ENCODE results near the gene NME4.
A peak's percentile ranks its signal among the peaks of the same experiment; 100 is the strongest.
"Not testable (repeated sequence)": the region's sequence is repeated elsewhere in the genome, so short reads cannot be mapped to it uniquely, and the experiment has no call there.

NME4 gene

GRCh38 chr16:411576-412265 lies 14.7 kb downstream of the NME4 start:
- Histone ChIP-seq H3K36me3 (ENCODE audit: low read depth) (peaks cover 4% of the 10 kb centered on the region; the same call in 1 of the 2 replicates), H3K9me3 (ENCODE audit: severe bottlenecking) (no peaks in the 10 kb centered on the region), H3K27me3 (ENCODE audit: insufficient read depth, poor library complexity, severe bottlenecking) (no peaks in the 10 kb centered on the region), H3K4me3 (ENCODE audit: severe bottlenecking) (no peak overlapping the region), H3K4me1 (ENCODE audit: insufficient read depth, poor library complexity, severe bottlenecking) (no peaks in the 10 kb centered on the region), H3K27ac (ENCODE audit: poor library complexity, severe bottlenecking) (no peak overlapping the region)
- TF ChIP-seq CTCF (IDR thresholded peaks at IDR 0.05; ENCODE audit: poor library complexity, severe bottlenecking): no peak
- ATAC-seq (ENCODE audit: low read depth) (no peak), DNase-seq (ENCODE audit: low spot score) (no peak)

GRCh38 chr16:414395-415169 lies 17.6 kb downstream of the NME4 start:
- no peaks in the 10 kb centered on the region; the same call in 1 of the 2 replicates for H3K36me3 ChIP-seq (ENCODE audit: low read depth)

GRCh38 chr16:415170-415498 lies 18.1 kb downstream of the NME4 start:
- H3K4me1 ChIP-seq (ENCODE audit: insufficient read depth, poor library complexity, severe bottlenecking); H3K36me3 ChIP-seq (ENCODE audit: low read depth); H3K4me3 ChIP-seq (ENCODE audit: severe bottlenecking); H3K27me3 ChIP-seq (ENCODE audit: insufficient read depth, poor library complexity, severe bottlenecking); H3K9me3 ChIP-seq (ENCODE audit: severe bottlenecking); DNase-seq (ENCODE audit: low spot score); ATAC-seq (ENCODE audit: low read depth); H3K27ac ChIP-seq (ENCODE audit: poor library complexity, severe bottlenecking): not testable (repeated sequence)

More at GRCh38 chr16:414395-415169, 17.6 kb downstream of the NME4 start:
- DNase-seq (ENCODE audit: low spot score): no peak
- Histone ChIP-seq H3K4me3 (ENCODE audit: severe bottlenecking) (no peak overlapping the region), H3K27ac (ENCODE audit: poor library complexity, severe bottlenecking) (no peak overlapping the region), H3K4me1 (ENCODE audit: insufficient read depth, poor library complexity, severe bottlenecking) (no peaks in the 10 kb centered on the region), H3K9me3 (ENCODE audit: severe bottlenecking) (no peaks in the 10 kb centered on the region), H3K27me3 (ENCODE audit: insufficient read depth, poor library complexity, severe bottlenecking) (no peaks in the 10 kb centered on the region)
- peak; percentile 28; the same call in 1 of the 3 replicates for ATAC-seq (ENCODE audit: low read depth)
- no peak for TF ChIP-seq CTCF (IDR thresholded peaks at IDR 0.05; ENCODE audit: poor library complexity, severe bottlenecking)

- not testable (repeated sequence) for ATAC-seq (ENCODE audit: low read depth); H3K36me3 ChIP-seq (ENCODE audit: low read depth); H3K27me3 ChIP-seq (ENCODE audit: insufficient read depth, poor library complexity, severe bottlenecking); H3K4me3 ChIP-seq (ENCODE audit: severe bottlenecking); DNase-seq (ENCODE audit: low spot score); H3K9me3 ChIP-seq (ENCODE audit: severe bottlenecking)
- H3K4me1 ChIP-seq (ENCODE audit: insufficient read depth, poor library complexity, severe bottlenecking): peaks cover 13% of the 10 kb centered on the region
- H3K27ac ChIP-seq (ENCODE audit: poor library complexity, severe bottlenecking): peak overlapping the region; percentile 95
Measured at GRCh38 chr16:422179-422578, 25.2 kb downstream of the NME4 start.

- Histone ChIP-seq H3K27ac (ENCODE audit: poor library complexity, severe bottlenecking) (peak overlapping the region; percentile 95), H3K9me3 (ENCODE audit: severe bottlenecking) (no peaks in the 10 kb centered on the region), H3K36me3 (ENCODE audit: low read depth) (peaks cover 2% of the 10 kb centered on the region; the same call in 1 of the 2 replicates), H3K4me1 (ENCODE audit: insufficient read depth, poor library complexity, severe bottlenecking) (peaks cover 13% of the 10 kb centered on the region), H3K4me3 (ENCODE audit: severe bottlenecking) (peak overlapping the region; percentile 77), H3K27me3 (ENCODE audit: insufficient read depth, poor library complexity, severe bottlenecking) (no peaks in the 10 kb centered on the region)
- ATAC-seq (ENCODE audit: low read depth) (peak; percentile 81), DNase-seq (ENCODE audit: low spot score) (peak; percentile 83)
- no peak for TF ChIP-seq CTCF (IDR thresholded peaks at IDR 0.05; ENCODE audit: poor library complexity, severe bottlenecking)
Measured at GRCh38 chr16:424033-424622, 27.1 kb downstream of the NME4 start.

All from RWPE2 (cell line).